K562 (cell line): ENCODE measurements around the gene ANKZF1. TPM values are rescaled to one million over a fixed set of nuclear protein-coding genes. Genes with fewer than 3 reads are reported as not detected.

Experiments used
- BCL6 ChIP-seq: fragments of 250-450 bp; sonication (Bioruptor Pico); IDR thresholded peaks from 2 replicates; pipeline ENCODE4 v1.4.0; 2020
- EGR1 ChIP-seq: fragments of 450-650 bp; conservative IDR thresholded peaks from 2 replicates; pipeline ENCODE4 v1.6.1; 2017; ENCODE audit warnings: mild to moderate bottlenecking
- ELF2 ChIP-seq: fragments of 250-450 bp; sonication (Bioruptor Pico); IDR thresholded peaks from 2 replicates; pipeline ENCODE4 v1.5.0; 2021; ENCODE audit warnings: mild to moderate bottlenecking
- ELK1 ChIP-seq: sonication (generic); formaldehyde crosslinking; IDR thresholded peaks from 2 replicates; pipeline ENCODE4 v1.8.1; 2022; ENCODE audit warnings: missing genetic modification reagents
- FOXP1 ChIP-seq: sonication (generic); formaldehyde crosslinking; IDR thresholded peaks from 2 replicates; pipeline ENCODE4 v1.8.0; 2022; ENCODE audit warnings: mild to moderate bottlenecking, missing genetic modification reagents
- HLTF ChIP-seq: fragments of 450-650 bp; IDR thresholded peaks from 2 replicates; pipeline ENCODE4 v1.6.1; 2016
- RHOXF2B ChIP-seq: fragments of 250-450 bp; sonication (Bioruptor Pico); conservative IDR thresholded peaks from 2 replicates; pipeline ENCODE4 v1.5.1; 2021
- RREB1 ChIP-seq: fragments of 250-450 bp; sonication (Bioruptor Pico); IDR thresholded peaks from 2 replicates; pipeline ENCODE4 v1.4.0; 2020
- ZNF12 ChIP-seq: sonication (generic); formaldehyde crosslinking; IDR thresholded peaks from 2 replicates; pipeline ENCODE4 v1.4.0; 2020; ENCODE audit warnings: mild to moderate bottlenecking, missing genetic modification reagents
- ZNF3 ChIP-seq: fragments of 250-450 bp; sonication (Bioruptor Pico); IDR thresholded peaks from 2 replicates; pipeline ENCODE4 v1.5.0; 2021; ENCODE audit warnings: mild to moderate bottlenecking, moderate library complexity
- ZNF41 ChIP-seq: fragments of 250-450 bp; sonication (Bioruptor Pico); conservative IDR thresholded peaks from 2 replicates; pipeline ENCODE4 v1.4.0; 2020; ENCODE audit warnings: mild to moderate bottlenecking
- ZNF431 ChIP-seq: sonication (generic); formaldehyde crosslinking; IDR thresholded peaks from 2 replicates; pipeline ENCODE4 v1.8.0; 2022; ENCODE audit warnings: mild to moderate bottlenecking, missing genetic modification reagents
- ZNF584 ChIP-seq: fragments of 200-800 bp; sonication (Bioruptor generic); IDR thresholded peaks from 2 replicates; pipeline ENCODE4 v1.6.1; 2016; ENCODE audit warnings: low read depth, mild to moderate bottlenecking, missing genetic modification characterization, missing compliant biosample characterization
- polyA plus RNA-seq, 8 experiments: library from polyadenylated mRNA; depleted of rRNA in 4 of 8; stranded (reverse) in 5 of 8; unstranded in 3 of 8; fragments of >200 nt; fragmentation: Nextera tagmentation in 2 of 8; fragmentation: Illumina TruSeq in 1 of 8; extraction: Ambion mirVana in 2 of 8; extraction: Trizol in 1 of 8; gene quantifications; 2 replicates each; pipeline versions ENCODE4 v1.2.1 to v1.2.3, GENCODE V29; 2011 to 2014; ENCODE audit warnings: inconsistent platforms in 1 of 8, missing spikeins in 1 of 8
- total RNA-seq, 7 experiments: library from RNA; depleted of rRNA in 6 of 7; stranded (reverse); fragments of >200 nt in 6 of 7; fragmentation: Illumina TruSeq in 2 of 7; extraction: Trizol in 2 of 7; gene quantifications; 2 replicates each; pipeline versions ENCODE4 v1.2.1 to v1.2.3, GENCODE V29; 2011 to 2021; ENCODE audit warnings: low replicate concordance in 1 of 7
- TF ChIP-seq, protein P1 (sequence below): fragments of 450-650 bp; IDR thresholded peaks from 2 replicates; pipeline ENCODE4 v1.7.0; 2016; ENCODE audit warnings: borderline replicate concordance
- TF ChIP-seq, protein P2 (sequence below), 2 experiments: fragments of 450-650 bp; IDR thresholded peaks; 2 replicates each; pipeline ENCODE4 v1.6.1; 2018; ENCODE audit warnings: mild to moderate bottlenecking in 2 of 2, low read depth in 1 of 2; ENCODE audit not compliant: partially characterized antibody in 2 of 2

Gene ANKZF1
- total and polyA plus RNA-seq, 9 of the 15 experiments (the other 6 are each of a cell fraction or from before 2014, with no cell fraction given): 3.1 to 60.6 (median 31.0) TPM

DNA sequence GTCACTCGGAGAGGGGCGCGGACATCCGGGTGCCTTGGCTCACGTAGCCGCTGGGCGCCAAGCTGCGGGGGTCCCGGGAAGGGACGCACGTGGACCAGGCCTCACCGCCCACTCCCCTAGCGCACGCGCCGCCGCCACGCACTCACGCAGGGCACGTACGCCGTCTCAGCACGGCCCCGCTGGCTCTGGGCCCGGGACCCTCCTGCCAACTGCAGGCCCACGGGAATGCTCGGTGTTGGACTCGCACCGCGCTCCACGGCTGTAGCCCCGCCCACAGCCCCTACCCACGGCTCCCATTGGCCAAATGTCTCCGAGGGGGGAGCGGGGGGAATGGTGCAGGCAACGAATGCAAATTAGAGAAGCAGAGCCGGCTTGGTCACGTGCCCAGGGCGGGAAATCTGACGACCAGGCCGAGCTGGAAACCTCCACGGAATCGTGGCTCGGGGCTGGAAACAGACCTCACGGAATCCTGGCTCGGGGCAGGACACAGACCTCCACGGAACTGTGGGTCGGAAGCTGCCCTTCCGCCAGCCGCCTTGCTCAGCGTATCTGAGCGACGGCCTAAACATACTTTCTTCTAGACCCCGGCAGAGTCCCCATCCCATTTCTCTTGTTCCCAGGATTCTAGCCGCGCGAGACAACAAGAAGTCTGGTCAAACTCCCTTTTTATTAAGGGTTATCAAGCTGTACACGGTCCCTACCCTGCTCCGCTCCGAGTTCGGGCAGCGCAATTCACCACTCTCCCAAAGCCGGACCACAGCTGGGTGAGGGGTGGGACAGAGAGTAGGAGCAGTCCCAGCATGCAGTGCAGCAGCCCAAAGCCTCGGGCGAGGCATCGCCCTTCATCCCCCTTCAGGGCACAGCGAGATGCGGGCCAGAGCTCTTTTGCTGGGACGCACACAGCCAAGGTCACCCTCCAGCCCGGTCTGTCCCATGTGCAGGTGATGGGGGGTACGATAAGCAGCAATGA, 10.6 kb upstream of the ANKZF1 start, which contains the start of gene ABCB6 (continued):
- TF ChIP-seq RREB1 (CRISPR knock-in tag) (no peak), HLTF (no peak), ZNF41 (no peak), ZNF3 (CRISPR knock-in tag) (no peak), EGR1 (peak; percentile 66), RHOXF2B (CRISPR knock-in tag) (no peak), ZNF584 (CRISPR knock-in tag) (no peak), ELK1 (no peak), ELF2 (CRISPR knock-in tag) (no peak), ZNF12 (CRISPR knock-in tag) (no peak), ZNF431 (CRISPR knock-in tag) (no peak), BCL6 (CRISPR knock-in tag) (no peak), FOXP1 (no peak; the same call in 1 of the 2 replicates)
- TF ChIP-seq, protein P1, sequence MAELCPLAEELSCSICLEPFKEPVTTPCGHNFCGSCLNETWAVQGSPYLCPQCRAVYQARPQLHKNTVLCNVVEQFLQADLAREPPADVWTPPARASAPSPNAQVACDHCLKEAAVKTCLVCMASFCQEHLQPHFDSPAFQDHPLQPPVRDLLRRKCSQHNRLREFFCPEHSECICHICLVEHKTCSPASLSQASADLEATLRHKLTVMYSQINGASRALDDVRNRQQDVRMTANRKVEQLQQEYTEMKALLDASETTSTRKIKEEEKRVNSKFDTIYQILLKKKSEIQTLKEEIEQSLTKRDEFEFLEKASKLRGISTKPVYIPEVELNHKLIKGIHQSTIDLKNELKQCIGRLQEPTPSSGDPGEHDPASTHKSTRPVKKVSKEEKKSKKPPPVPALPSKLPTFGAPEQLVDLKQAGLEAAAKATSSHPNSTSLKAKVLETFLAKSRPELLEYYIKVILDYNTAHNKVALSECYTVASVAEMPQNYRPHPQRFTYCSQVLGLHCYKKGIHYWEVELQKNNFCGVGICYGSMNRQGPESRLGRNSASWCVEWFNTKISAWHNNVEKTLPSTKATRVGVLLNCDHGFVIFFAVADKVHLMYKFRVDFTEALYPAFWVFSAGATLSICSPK: no peak
- TF ChIP-seq, protein P2, sequence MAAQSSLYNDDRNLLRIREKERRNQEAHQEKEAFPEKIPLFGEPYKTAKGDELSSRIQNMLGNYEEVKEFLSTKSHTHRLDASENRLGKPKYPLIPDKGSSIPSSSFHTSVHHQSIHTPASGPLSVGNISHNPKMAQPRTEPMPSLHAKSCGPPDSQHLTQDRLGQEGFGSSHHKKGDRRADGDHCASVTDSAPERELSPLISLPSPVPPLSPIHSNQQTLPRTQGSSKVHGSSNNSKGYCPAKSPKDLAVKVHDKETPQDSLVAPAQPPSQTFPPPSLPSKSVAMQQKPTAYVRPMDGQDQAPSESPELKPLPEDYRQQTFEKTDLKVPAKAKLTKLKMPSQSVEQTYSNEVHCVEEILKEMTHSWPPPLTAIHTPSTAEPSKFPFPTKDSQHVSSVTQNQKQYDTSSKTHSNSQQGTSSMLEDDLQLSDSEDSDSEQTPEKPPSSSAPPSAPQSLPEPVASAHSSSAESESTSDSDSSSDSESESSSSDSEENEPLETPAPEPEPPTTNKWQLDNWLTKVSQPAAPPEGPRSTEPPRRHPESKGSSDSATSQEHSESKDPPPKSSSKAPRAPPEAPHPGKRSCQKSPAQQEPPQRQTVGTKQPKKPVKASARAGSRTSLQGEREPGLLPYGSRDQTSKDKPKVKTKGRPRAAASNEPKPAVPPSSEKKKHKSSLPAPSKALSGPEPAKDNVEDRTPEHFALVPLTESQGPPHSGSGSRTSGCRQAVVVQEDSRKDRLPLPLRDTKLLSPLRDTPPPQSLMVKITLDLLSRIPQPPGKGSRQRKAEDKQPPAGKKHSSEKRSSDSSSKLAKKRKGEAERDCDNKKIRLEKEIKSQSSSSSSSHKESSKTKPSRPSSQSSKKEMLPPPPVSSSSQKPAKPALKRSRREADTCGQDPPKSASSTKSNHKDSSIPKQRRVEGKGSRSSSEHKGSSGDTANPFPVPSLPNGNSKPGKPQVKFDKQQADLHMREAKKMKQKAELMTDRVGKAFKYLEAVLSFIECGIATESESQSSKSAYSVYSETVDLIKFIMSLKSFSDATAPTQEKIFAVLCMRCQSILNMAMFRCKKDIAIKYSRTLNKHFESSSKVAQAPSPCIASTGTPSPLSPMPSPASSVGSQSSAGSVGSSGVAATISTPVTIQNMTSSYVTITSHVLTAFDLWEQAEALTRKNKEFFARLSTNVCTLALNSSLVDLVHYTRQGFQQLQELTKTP (IDR thresholded peaks at IDR 0.05; ENCODE audit: low read depth in 1 of 2, partially characterized antibody in 2 of 2): no peak
